Measurements from ENCODE around the gene UGT1A7. TPM values are rescaled to one million over a fixed set of nuclear protein-coding genes. Genes with fewer than 3 reads are reported as not detected.

UGT1A7 gene
- total RNA-seq, 6 donors from 2014 or later, result not detected

DNA sequence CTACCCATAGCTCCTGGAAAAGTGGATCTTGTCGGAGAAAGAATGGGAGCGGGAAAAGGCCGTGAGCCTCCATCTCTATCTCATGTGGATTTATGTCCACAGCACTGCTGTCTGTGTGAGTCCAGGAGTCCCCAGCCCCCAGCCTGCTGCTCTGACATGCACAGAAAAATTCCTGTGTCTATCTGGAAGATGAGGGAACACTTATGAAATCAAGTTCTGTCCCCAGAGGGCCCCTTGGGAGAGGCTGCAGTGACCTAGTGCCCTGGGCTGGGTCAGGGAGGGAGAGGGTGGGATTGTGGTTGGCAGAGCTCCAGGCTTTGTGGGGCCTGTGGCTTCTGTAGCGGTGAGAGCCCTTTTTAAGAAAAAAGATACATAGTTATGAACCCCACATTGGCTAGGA is 135.1 kb downstream of the UGT1A7 start:
- Histone ChIP-seq H3K9me3 (no peaks in the 10 kb centered on the region), H3K4me3 (no peak overlapping the region), H3K36me3 (no peaks in the 10 kb centered on the region), H3K27me3 (no peaks in the 10 kb centered on the region), H3K27ac (no peak overlapping the region), H3K4me1 (no peaks in the 10 kb centered on the region)
- TF ChIP-seq, protein P1, sequence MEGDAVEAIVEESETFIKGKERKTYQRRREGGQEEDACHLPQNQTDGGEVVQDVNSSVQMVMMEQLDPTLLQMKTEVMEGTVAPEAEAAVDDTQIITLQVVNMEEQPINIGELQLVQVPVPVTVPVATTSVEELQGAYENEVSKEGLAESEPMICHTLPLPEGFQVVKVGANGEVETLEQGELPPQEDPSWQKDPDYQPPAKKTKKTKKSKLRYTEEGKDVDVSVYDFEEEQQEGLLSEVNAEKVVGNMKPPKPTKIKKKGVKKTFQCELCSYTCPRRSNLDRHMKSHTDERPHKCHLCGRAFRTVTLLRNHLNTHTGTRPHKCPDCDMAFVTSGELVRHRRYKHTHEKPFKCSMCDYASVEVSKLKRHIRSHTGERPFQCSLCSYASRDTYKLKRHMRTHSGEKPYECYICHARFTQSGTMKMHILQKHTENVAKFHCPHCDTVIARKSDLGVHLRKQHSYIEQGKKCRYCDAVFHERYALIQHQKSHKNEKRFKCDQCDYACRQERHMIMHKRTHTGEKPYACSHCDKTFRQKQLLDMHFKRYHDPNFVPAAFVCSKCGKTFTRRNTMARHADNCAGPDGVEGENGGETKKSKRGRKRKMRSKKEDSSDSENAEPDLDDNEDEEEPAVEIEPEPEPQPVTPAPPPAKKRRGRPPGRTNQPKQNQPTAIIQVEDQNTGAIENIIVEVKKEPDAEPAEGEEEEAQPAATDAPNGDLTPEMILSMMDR (IDR thresholded peaks at IDR 0.05), result no peak
- TF ChIP-seq POLR2A (IDR thresholded peaks at IDR 0.05) (no peak), EP300 (IDR thresholded peaks at IDR 0.05) (no peak), POLR2AphosphoS5 (IDR thresholded peaks at IDR 0.05) (no peak)
- ATAC-seq (ENCODE audit: low FRiP score in 2 of 2) (no peak), DNase-seq (no peak)
- WGBS, 2 donors, result 81% methylated on average over 4 of the region's 4 CpGs

GRCh38 chr2:233817361-233817911 is 135.7 kb downstream of the UGT1A7 start:
- peak in 1 of 2 donors; percentile 20 for ATAC-seq (ENCODE audit: low FRiP score in 2 of 2)
- Histone ChIP-seq H3K27me3 (no peaks in the 10 kb centered on the region), H3K9me3 (no peaks in the 10 kb centered on the region), H3K36me3 (no peaks in the 10 kb centered on the region), H3K27ac (no peak overlapping the region), H3K4me3 (no peak overlapping the region), H3K4me1 (no peaks in the 10 kb centered on the region)
- 77 to 95% methylated on average over 2 to 3 of the region's 3 CpGs for WGBS, 2 donors
- DNase-seq, result peak in 1 of 2 donors; percentile 12
- TF ChIP-seq, protein P1 (IDR thresholded peaks at IDR 0.05), result no peak
- no peak for TF ChIP-seq POLR2AphosphoS5 (IDR thresholded peaks at IDR 0.05)
- TF ChIP-seq POLR2A (IDR thresholded peaks at IDR 0.05), result no peak
- no peak for TF ChIP-seq EP300 (IDR thresholded peaks at IDR 0.05)

DNA sequence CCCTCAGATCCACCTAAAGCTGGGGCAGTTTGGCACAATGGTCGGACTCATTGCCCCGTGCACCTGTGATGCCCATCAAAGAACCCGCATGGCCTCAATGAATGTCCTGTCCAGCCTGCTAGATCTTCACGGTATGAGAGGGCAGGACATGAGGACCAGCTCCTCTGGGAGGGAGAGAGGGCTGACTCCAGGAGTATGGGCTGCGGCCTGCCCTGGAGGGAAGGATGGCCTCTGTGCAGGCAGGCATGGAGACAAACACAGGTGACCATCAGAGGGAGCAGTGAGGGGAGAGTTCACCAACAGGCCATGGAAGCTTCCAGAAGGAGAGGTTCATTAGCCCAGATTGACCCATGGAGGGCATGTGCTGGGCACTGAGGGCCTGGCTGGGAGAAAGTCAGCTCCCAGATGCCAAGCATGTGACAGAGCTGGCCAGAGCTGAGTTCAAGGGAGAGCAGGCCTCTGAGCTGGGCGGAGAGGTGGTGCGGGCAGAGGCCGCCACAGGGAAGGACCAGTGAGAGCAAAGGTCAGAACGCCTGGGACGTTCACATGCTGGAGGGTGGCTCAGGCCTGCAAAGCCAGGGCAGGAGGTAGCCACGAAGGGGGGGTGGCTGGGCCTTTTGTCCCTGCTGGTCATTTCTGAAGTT is 136.4 kb downstream of the UGT1A7 start:
- ATAC-seq (ENCODE audit: low FRiP score in 2 of 2), result no peak
- peak in 1 of 2 donors; percentile 14 for DNase-seq
- H3K27ac ChIP-seq, result no peak overlapping the region
- no peak for TF ChIP-seq POLR2AphosphoS5 (IDR thresholded peaks at IDR 0.05)
- no peak for TF ChIP-seq EP300 (IDR thresholded peaks at IDR 0.05)
- TF ChIP-seq, protein P1 (IDR thresholded peaks at IDR 0.05), result no peak
- no peak for TF ChIP-seq POLR2A (IDR thresholded peaks at IDR 0.05)
- no peaks in the 10 kb centered on the region for H3K27me3 ChIP-seq
- 88 to 97% methylated on average over 7 to 11 of the region's 11 CpGs for WGBS, 2 donors
- H3K36me3 ChIP-seq, result no peaks in the 10 kb centered on the region
- H3K9me3 ChIP-seq, result no peaks in the 10 kb centered on the region
- no peaks in the 10 kb centered on the region for H3K4me1 ChIP-seq
- H3K4me3 ChIP-seq, result no peak overlapping the region

- Histone ChIP-seq H3K27me3 (no peaks in the 10 kb centered on the region), H3K36me3 (no peaks in the 10 kb centered on the region), H3K4me3 (no peak overlapping the region), H3K9me3 (no peaks in the 10 kb centered on the region), H3K27ac (no peak overlapping the region), H3K4me1 (no peaks in the 10 kb centered on the region)
- ATAC-seq (ENCODE audit: low FRiP score in 2 of 2) (no peak), DNase-seq (peak in 1 of 2 donors; percentile 13)
- 74 to 93% methylated on average over 8 to 17 of the region's 17 CpGs for WGBS, 2 donors
- TF ChIP-seq EP300 (IDR thresholded peaks at IDR 0.05) (no peak), POLR2A (IDR thresholded peaks at IDR 0.05) (no peak), POLR2AphosphoS5 (IDR thresholded peaks at IDR 0.05) (no peak)
- TF ChIP-seq, protein P1 (IDR thresholded peaks at IDR 0.05), result no peak
Measured at GRCh38 chr2:233818639-233819621, 137.2 kb downstream of the UGT1A7 start.
